GM12873 (cell line): ENCODE measurements around the gene IFFO2.

Experiments used
- TF ChIP-seq, protein P1 (sequence below): IDR thresholded peaks from 2 replicates; pipeline ENCODE4 v1.5.1; 2012; ENCODE audit warnings: low read depth, mild to moderate bottlenecking, moderate library complexity, low read length, control low read depth; ENCODE audit not compliant: insufficient read depth; ENCODE audit errors: missing control alignments

Gene IFFO2

DNA sequence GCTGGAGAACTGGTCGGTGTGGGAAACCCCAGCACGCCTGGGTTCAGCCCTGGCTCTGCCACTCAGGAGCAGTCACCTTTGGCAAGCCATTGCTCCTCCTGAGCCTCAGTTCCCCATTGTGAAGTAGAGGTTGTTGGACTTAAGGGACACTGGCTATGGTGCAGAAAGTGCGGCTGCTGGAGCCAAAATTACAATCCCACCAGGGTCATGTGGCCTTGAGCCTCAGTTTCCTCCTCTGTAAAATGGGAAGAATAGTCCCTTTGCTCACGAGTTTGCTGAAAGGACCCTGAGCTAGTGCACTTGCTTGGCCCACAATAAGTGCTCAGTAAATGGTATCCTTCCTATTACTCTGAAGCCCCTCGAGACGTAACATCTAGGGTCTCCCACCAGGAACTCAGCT lies 82.4 kb downstream of the IFFO2 start:
- TF ChIP-seq, protein P1, sequence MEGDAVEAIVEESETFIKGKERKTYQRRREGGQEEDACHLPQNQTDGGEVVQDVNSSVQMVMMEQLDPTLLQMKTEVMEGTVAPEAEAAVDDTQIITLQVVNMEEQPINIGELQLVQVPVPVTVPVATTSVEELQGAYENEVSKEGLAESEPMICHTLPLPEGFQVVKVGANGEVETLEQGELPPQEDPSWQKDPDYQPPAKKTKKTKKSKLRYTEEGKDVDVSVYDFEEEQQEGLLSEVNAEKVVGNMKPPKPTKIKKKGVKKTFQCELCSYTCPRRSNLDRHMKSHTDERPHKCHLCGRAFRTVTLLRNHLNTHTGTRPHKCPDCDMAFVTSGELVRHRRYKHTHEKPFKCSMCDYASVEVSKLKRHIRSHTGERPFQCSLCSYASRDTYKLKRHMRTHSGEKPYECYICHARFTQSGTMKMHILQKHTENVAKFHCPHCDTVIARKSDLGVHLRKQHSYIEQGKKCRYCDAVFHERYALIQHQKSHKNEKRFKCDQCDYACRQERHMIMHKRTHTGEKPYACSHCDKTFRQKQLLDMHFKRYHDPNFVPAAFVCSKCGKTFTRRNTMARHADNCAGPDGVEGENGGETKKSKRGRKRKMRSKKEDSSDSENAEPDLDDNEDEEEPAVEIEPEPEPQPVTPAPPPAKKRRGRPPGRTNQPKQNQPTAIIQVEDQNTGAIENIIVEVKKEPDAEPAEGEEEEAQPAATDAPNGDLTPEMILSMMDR, result no peak

DNA sequence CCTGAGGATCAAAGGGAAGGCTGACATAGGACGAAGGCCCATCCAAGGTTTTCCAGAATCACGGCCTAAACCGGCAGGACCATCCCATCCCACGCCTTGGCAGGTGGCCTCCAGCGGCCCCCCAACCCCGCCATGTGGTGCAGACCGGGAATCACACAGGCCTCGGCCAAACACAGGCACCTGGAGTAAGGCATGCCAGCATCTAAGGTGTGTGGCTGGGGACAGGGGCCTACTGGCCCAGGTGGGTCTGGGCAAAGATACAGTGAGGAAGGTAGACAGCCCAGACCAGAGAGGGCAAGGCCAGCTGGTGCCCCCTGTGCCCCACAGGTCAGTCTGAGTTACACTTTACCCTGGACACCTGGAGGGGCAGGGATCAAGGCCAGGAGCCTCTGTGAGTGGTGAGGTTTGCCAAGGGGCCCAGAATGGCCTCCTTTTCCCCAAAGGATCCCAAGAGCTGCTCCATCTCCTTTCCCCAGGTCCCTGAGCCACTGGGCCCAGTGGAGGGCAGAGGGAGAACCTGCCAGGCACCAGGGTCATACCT lies 84.3 kb downstream of the IFFO2 start:
- TF ChIP-seq, protein P1, result no peak

DNA sequence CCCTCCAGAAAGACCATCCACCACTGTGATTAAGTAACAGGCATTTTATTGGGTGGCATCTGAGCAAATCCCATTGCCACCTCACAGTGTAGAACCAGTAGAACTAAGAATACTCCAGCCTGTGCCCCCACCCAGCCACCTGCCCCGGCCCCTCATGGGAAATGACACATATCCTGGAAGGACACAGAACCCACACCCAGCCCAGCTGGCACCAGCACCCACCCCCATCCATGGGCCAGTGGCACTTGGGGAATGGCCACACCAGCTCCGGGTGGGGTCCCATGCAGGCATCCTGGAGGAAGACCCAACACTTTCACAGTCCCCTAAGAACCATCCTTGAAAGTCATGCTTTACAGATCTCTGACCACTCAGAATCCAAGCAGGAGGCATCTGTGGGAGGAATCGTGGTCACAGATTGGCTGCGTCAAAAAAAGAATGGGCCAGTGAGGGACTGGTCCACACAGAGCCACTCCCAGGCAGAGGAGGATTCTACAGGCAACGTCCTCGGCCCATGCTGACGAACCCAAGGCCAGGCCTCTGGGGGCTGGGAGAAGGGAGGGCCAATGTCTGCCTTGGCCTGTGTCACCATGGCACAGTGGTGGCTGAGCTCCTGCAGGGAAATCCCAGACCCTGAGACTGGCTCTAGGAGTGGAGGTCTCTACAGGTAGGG lies 84.9 kb downstream of the IFFO2 start:
- TF ChIP-seq, protein P1, result no peak

DNA sequence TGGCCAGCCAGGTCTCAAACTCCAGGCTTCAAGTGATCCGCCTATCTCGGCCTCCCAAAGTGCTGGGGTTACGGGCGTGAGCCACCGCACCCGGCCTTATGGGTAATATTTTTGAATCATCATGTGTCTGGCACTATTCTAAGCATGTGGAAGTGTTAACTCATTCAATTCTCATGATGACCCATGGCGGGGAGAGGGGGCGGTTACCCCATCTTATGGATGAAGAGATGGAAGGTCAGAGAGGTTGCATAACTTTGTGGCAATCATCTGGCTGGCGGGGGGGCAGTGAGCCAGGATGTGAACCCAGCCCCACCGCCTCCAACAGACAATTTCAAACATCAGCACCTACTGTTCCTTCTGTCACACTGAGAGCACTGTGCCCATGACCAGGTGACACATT lies 85.5 kb downstream of the IFFO2 start:
- TF ChIP-seq, protein P1, result no peak

DNA sequence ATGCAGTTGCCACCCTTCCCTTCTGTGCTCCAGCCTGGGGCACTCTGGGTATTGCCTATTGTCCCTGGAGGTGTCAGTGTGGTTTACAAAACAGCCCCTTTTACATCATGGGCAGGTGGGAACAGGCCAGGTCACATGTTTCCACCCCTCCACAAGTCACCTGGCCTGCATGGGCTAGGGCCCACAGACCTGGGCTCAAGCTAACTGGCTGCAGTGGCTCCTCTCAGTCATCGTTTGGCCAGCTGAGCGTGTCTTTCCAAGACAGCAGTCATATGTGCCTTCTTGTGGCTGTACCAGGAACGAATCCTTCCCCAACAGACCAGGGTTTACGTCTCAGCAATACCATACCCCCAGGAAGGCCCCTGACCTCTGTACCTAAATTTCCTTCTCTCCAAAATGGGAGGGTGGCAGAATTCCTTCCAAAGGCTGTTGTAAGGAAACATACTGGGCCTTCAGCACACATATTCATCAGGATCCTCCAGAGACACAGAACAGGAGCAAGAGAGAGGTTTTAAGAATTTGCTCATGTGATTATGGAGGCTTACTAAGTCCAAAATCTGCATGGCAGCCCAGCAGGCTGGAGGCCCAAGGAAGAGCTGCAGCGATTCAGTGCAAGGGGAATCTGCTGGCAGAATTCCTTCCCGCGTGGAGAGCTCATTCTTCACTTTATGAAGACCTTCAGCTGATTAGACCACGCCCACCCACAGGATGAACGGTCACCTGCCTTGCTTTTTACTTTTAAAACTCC lies 86.5 kb downstream of the IFFO2 start:
- TF ChIP-seq, protein P1, result no peak

DNA sequence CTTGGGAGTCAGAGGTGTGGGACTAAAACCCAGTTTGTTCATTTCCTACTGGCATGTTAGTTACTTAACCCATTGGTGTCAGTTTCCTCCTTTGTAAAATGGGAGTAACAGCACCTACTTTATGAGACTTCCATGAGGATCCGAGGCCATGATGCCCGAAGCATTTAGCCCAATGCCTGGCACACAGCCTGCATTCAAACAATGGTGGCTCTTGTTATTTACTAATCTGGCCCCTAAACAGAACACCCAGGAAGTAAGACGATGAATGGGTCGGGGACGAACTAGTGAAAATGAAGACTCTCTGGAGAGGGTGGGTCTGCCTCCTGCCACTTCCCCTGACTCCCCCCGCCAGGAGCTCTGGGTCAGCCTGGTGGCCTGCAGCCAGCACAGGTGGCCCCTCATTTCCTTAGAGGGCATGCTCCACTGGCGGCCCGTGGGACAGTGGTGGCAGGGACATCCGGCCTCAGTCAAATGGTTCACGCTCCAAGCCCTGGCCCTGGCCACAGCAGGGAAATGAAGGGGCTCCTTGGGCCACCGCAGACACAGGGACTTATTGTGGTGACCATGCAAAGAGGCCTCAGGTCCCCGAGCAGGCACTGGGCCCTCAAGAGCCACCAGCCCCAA lies 87.6 kb downstream of the IFFO2 start:
- TF ChIP-seq, protein P1, result no peak

DNA sequence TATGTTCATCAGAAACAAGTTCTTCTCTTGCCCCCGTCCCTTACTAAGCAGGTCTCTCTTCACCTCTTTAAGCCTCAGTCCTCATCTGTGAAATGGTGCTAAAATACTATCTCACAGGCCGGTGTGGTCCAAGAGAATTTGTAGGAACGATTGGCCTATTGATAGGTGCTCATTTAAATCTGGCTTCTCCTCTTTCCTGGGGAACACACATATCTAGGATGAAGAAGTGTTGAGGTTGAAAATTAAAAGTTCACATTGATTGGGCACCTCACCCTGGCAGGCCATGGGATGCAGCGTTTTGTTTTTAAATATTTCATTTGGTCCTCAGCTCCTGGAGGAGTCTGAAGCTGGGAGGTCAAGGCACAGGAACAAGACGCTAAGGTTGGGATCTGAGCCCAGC lies 88.1 kb downstream of the IFFO2 start:
- TF ChIP-seq, protein P1, result no peak
